HEK293 (cell line): ENCODE measurements around the gene TAAR6.

Experiments
- CTCF ChIA-PET: fragments of 350-600 bp; formaldehyde crosslinking; extraction: SDS; loops from one replicate; lab custom pipeline; 2021; ENCODE audit warnings: antibody characterized with exemption; lab: Yijun Ruan, JAX
- POLR2A ChIA-PET: fragments of 300-600 bp; formaldehyde crosslinking; extraction: SDS; loops from one replicate; lab custom pipeline; 2020; ENCODE audit warnings: antibody characterized with exemption, inconsistent platforms; lab: Yijun Ruan, JAX
- H3K27ac ChIP-seq: fragments of 200-500 bp; sonication (Bioruptor generic); 2 replicates; pipeline ENCODE4 v1.5.1; 2014; ENCODE audit warnings: low read depth, low read length, control low read depth, inconsistent platforms; ENCODE audit errors: extremely low read depth
- H3K36me3 ChIP-seq, 2 experiments: fragments of 200-500 bp in 1 of 2; sonication (Bioruptor generic) in 1 of 2; 1 replicate in 1 of 2; 2 replicates in 1 of 2; pipeline ENCODE4 v1.5.1; 2014 to 2017; ENCODE audit warnings: inconsistent platforms in 2 of 2, low read length in 2 of 2; ENCODE audit not compliant: control insufficient read depth in 2 of 2, insufficient read depth in 1 of 2
- H3K4me1 ChIP-seq: fragments of 200-500 bp; sonication (Bioruptor generic); 2 replicates; pipeline ENCODE4 v1.5.1; 2014; ENCODE audit warnings: mild to moderate bottlenecking, low read length, inconsistent platforms; ENCODE audit not compliant: control insufficient read depth, insufficient read depth
- H3K4me3 ChIP-seq: 2 replicates; pipeline ENCODE4 v1.5.1; 2011; ENCODE audit warnings: low read depth, mild to moderate bottlenecking, control low read depth, low read length, moderate library complexity
- H3K9me3 ChIP-seq: fragments of 200-500 bp; sonication (Bioruptor generic); 2 replicates; pipeline ENCODE4 v1.5.1; 2014; ENCODE audit warnings: low read depth, low read length, inconsistent platforms; ENCODE audit not compliant: control insufficient read depth, insufficient read depth
- FEZF1 ChIP-seq: fragments of 450-650 bp; formaldehyde crosslinking; IDR thresholded peaks from 2 replicates; pipeline ENCODE4 v1.5.1; 2016; ENCODE audit warnings: missing biosample characterization, missing genetic modification characterization
- MZF1 ChIP-seq: fragments of 450-650 bp; formaldehyde crosslinking; IDR thresholded peaks from 2 replicates; pipeline ENCODE4 v1.5.1; 2017; ENCODE audit warnings: missing biosample characterization, missing genetic modification characterization, borderline replicate concordance
- OVOL3 ChIP-seq: fragments of 450-650 bp; formaldehyde crosslinking; IDR thresholded peaks from 2 replicates; pipeline ENCODE4 v1.5.1; 2016; ENCODE audit warnings: missing biosample characterization, missing genetic modification characterization
- SALL2 ChIP-seq: fragments of 450-650 bp; formaldehyde crosslinking; IDR thresholded peaks from 2 replicates; pipeline ENCODE4 v1.5.0; 2017; ENCODE audit warnings: missing biosample characterization, mild to moderate bottlenecking, missing genetic modification characterization, borderline replicate concordance
- ZBTB17 ChIP-seq: fragments of 450-650 bp; formaldehyde crosslinking; IDR thresholded peaks from 2 replicates; pipeline ENCODE4 v1.5.1; 2016; ENCODE audit warnings: missing biosample characterization, missing genetic modification characterization
- ZBTB21 ChIP-seq: fragments of 450-650 bp; formaldehyde crosslinking; IDR thresholded peaks from 2 replicates; pipeline ENCODE4 v1.5.1; 2017; ENCODE audit warnings: missing biosample characterization, missing genetic modification characterization
- ZBTB26 ChIP-seq: fragments of 450-650 bp; formaldehyde crosslinking; optimal IDR thresholded peaks from 2 replicates; pipeline ENCODE3; 2016; ENCODE audit warnings: missing biosample characterization, mild to moderate bottlenecking, missing genetic modification characterization
- ZFP3 ChIP-seq: fragments of 450-650 bp; formaldehyde crosslinking; IDR thresholded peaks from 2 replicates; pipeline ENCODE4 v1.5.1; 2016; ENCODE audit warnings: low read depth, missing biosample characterization, missing genetic modification characterization
- ZFP69B ChIP-seq: fragments of 450-650 bp; formaldehyde crosslinking; IDR thresholded peaks from 2 replicates; pipeline ENCODE4 v1.5.1; 2016; ENCODE audit warnings: missing biosample characterization, missing genetic modification characterization
- ZIC2 ChIP-seq: fragments of 450-650 bp; formaldehyde crosslinking; IDR thresholded peaks from 2 replicates; pipeline ENCODE4 v1.5.1; 2016; ENCODE audit warnings: missing biosample characterization, missing genetic modification characterization
- ZNF223 ChIP-seq: fragments of 450-650 bp; formaldehyde crosslinking; IDR thresholded peaks from 2 replicates; pipeline ENCODE4 v1.5.1; 2016; ENCODE audit warnings: missing biosample characterization, missing genetic modification characterization
- ZNF266 ChIP-seq: fragments of 450-650 bp; formaldehyde crosslinking; IDR thresholded peaks from 2 replicates; pipeline ENCODE4 v1.5.1; 2016; ENCODE audit warnings: missing biosample characterization, missing genetic modification characterization, low read depth
- ZNF280C ChIP-seq: fragments of 450-650 bp; formaldehyde crosslinking; IDR thresholded peaks from 2 replicates; pipeline ENCODE4 v1.5.1; 2016; ENCODE audit warnings: missing biosample characterization, missing genetic modification characterization
- ZNF449 ChIP-seq: fragments of 450-650 bp; formaldehyde crosslinking; IDR thresholded peaks from 2 replicates; pipeline ENCODE4 v1.5.1; 2017; ENCODE audit warnings: missing biosample characterization, mild to moderate bottlenecking, missing genetic modification characterization, moderate library complexity
- ZNF561 ChIP-seq: fragments of 450-650 bp; IDR thresholded peaks from 2 replicates; pipeline ENCODE4 v1.5.1; 2018; ENCODE audit warnings: missing biosample characterization, missing genetic modification characterization, borderline replicate concordance
- ZNF610 ChIP-seq: fragments of 450-650 bp; formaldehyde crosslinking; IDR thresholded peaks from 2 replicates; pipeline ENCODE4 v1.5.1; 2016; ENCODE audit warnings: missing biosample characterization, missing genetic modification characterization, borderline replicate concordance
- ZNF629 ChIP-seq: fragments of 450-650 bp; formaldehyde crosslinking; IDR thresholded peaks from 2 replicates; pipeline ENCODE4 v1.5.1; 2017; ENCODE audit warnings: missing biosample characterization, missing genetic modification characterization
- ZSCAN30 ChIP-seq: fragments of 450-650 bp; IDR thresholded peaks from 2 replicates; pipeline ENCODE4 v1.5.1; 2018; ENCODE audit warnings: missing biosample characterization, mild to moderate bottlenecking, missing genetic modification characterization, moderate library complexity
- TF ChIP-seq, protein P1 (sequence below): fragments of 450-650 bp; formaldehyde crosslinking; IDR thresholded peaks from 2 replicates; pipeline ENCODE4 v1.5.1; 2016; ENCODE audit warnings: missing biosample characterization, missing genetic modification characterization
- TF ChIP-seq, protein P2 (sequence below): fragments of 450-650 bp; formaldehyde crosslinking; IDR thresholded peaks from 2 replicates; pipeline ENCODE4 v1.5.1; 2016; ENCODE audit warnings: missing biosample characterization, missing genetic modification characterization

The TAAR6 gene

DNA sequence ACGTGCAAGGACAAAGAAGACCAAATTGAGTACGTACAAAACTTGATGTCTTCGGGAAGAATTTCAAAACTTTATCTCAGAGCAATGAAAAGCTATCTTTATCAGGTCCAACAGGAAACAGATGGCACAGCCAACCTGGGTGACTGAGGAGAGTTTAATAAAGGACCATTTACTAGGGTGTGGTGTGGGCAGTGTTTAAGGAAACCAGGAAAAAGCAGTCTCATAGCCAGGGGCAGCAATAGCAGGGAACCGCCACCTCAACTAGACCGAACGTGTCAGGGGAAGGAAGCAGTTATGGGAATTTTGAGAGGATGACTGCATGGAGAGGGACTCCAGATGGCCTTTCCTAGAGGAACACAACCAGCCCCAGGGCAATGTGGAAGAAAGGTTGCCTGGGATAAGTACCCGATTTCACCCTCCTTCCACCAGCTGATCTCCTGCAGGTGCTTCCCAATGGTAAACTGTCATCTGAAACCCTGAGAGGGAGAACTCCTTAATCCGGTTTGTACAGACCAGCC is 34.6 kb downstream of the TAAR6 start (continued):
- TF ChIP-seq ZNF561 (tag by site-specific recombination) (no peak), SALL2 (no peak), ZIC2 (tag by site-specific recombination) (no peak), ZNF223 (tag by site-specific recombination) (no peak), ZSCAN30 (no peak), ZNF280C (tag by site-specific recombination) (no peak), ZBTB26 (tag by site-specific recombination) (no peak), MZF1 (tag by site-specific recombination) (no peak), ZNF266 (no peak), ZFP3 (tag by site-specific recombination) (no peak), ZNF610 (tag by site-specific recombination) (no peak)
- TF ChIP-seq, protein P1, sequence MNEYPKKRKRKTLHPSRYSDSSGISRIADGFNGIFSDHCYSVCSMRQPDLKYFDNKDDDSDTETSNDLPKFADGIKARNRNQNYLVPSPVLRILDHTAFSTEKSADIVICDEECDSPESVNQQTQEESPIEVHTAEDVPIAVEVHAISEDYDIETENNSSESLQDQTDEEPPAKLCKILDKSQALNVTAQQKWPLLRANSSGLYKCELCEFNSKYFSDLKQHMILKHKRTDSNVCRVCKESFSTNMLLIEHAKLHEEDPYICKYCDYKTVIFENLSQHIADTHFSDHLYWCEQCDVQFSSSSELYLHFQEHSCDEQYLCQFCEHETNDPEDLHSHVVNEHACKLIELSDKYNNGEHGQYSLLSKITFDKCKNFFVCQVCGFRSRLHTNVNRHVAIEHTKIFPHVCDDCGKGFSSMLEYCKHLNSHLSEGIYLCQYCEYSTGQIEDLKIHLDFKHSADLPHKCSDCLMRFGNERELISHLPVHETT (tag by site-specific recombination): no peak
- TF ChIP-seq, protein P2, sequence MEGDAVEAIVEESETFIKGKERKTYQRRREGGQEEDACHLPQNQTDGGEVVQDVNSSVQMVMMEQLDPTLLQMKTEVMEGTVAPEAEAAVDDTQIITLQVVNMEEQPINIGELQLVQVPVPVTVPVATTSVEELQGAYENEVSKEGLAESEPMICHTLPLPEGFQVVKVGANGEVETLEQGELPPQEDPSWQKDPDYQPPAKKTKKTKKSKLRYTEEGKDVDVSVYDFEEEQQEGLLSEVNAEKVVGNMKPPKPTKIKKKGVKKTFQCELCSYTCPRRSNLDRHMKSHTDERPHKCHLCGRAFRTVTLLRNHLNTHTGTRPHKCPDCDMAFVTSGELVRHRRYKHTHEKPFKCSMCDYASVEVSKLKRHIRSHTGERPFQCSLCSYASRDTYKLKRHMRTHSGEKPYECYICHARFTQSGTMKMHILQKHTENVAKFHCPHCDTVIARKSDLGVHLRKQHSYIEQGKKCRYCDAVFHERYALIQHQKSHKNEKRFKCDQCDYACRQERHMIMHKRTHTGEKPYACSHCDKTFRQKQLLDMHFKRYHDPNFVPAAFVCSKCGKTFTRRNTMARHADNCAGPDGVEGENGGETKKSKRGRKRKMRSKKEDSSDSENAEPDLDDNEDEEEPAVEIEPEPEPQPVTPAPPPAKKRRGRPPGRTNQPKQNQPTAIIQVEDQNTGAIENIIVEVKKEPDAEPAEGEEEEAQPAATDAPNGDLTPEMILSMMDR: no peak

DNA sequence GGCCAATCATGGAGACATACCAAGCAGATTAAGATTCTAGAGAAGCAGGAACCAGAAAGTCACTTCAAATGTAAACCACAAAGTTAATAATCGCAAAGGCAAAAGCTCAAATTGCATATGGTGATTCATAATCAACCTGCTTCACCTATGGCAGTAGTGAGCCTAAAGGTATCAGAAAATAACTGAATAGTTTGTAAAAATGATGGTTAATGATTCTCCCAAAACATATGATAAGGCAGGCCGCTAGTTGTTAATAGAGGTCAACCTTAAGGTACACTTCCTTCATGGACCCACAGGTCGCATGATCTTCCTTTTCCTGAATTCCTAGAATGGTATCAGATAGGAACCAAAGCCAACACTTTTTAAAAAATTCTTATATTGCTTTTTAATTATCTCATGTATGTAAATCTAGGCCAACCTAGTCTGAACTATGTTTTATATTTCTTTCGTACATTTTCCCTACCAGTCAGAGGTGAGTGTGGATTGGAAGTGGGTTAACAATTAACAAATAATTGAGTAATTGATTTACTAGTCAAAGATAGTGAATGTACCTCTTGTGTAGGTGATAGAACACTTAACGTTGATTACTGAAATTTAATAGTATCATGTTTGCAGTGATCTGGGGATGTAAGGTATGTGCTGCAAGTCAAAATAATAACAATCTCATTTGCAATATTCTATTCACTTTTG is 37.6 kb downstream of the TAAR6 start:
- TF ChIP-seq ZBTB17: no peak
- TF ChIP-seq, all 188 proteins: peak for 0
- CTCF ChIA-PET: no interaction called here
- Histone ChIP-seq H3K36me3 (no peaks in the 10 kb centered on the region), H3K9me3 (no peaks in the 10 kb centered on the region), H3K27ac (no peak overlapping the region), H3K4me3 (no peak overlapping the region), H3K4me1 (peaks cover 3% of the 10 kb centered on the region; the same call in 1 of the 2 replicates)
- POLR2A ChIA-PET: no interaction called here

- Histone ChIP-seq H3K4me1 (no peaks in the 10 kb centered on the region), H3K9me3 (no peaks in the 10 kb centered on the region)
- TF ChIP-seq OVOL3 (tag by site-specific recombination) (no peak), ZNF629 (no peak), ZBTB21 (tag by site-specific recombination) (no peak), ZNF449 (tag by site-specific recombination) (no peak), ZFP69B (tag by site-specific recombination) (no peak), FEZF1 (tag by site-specific recombination) (no peak)
- TF ChIP-seq, all 188 proteins: peak for 0
- POLR2A ChIA-PET: no interaction called here
- CTCF ChIA-PET: interaction anchor here (0.6 kb wide), 1 partner anchor 17 kb away, joined by 3 read pairs; no protein-coding TSS in a partner anchor
- Histone ChIP-seq H3K36me3 (no peaks in the 10 kb centered on the region), H3K27ac (no peak overlapping the region), H3K4me3 (no peak overlapping the region)
Observed at GRCh38 chr6:132611616-132612015, 41.5 kb downstream of the TAAR6 start.
